NB4 (cell line): ENCODE data around the gene TCF4.

ENCODE experiments used
- DNase-seq: peaks from one replicate; pipeline ENCODE4 v3.0.0; 2010; ENCODE audit warnings: low read depth
- H3K4me3 ChIP-seq: one replicate; pipeline ENCODE4 v1.5.1; 2011; ENCODE audit warnings: mild to moderate bottlenecking, low read depth, low read length, moderate library complexity
- CTCF ChIP-seq: IDR thresholded peaks from one replicate; pipeline ENCODE4 v1.5.1; 2012; ENCODE audit warnings: low read depth, low read length
- MAX ChIP-seq: IDR thresholded peaks from 2 replicates; pipeline ENCODE4 v1.6.1; 2011; ENCODE audit warnings: low read depth, low read length
- MYC ChIP-seq: IDR thresholded peaks from 2 replicates; pipeline ENCODE4 v1.6.1; 2011; ENCODE audit warnings: low read depth, low read length
- POLR2A ChIP-seq: IDR thresholded peaks from 2 replicates; pipeline ENCODE4 v1.6.1; 2011; ENCODE audit warnings: mild to moderate bottlenecking; ENCODE audit not compliant: insufficient read length; ENCODE audit errors: extremely low read depth

TCF4 gene

GRCh38 chr18:55351980-55352714 is 235.8 kb downstream of the TCF4 start:
- TF ChIP-seq MYC (no peak), MAX (no peak), CTCF (no peak), POLR2A (no peak)
- DNase-seq, result no peak
- no peak overlapping the region for H3K4me3 ChIP-seq

- H3K4me3 ChIP-seq, result no peak overlapping the region
- no peak for TF ChIP-seq POLR2A
- no peak for TF ChIP-seq MAX
- no peak for TF ChIP-seq MYC
- TF ChIP-seq CTCF, result no peak
- no peak for DNase-seq
Observed at GRCh38 chr18:55351241-55351691, 236.7 kb downstream of the TCF4 start.

- no peak overlapping the region for H3K4me3 ChIP-seq
- TF ChIP-seq MYC (no peak), MAX (no peak), POLR2A (no peak), CTCF (no peak)
- DNase-seq, result no peak
Observed at GRCh38 chr18:55349685-55350084, 238.3 kb downstream of the TCF4 start.

- DNase-seq, result no peak
- no peak overlapping the region for H3K4me3 ChIP-seq
- no peak for TF ChIP-seq CTCF
- no peak for TF ChIP-seq MYC
- no peak for TF ChIP-seq MAX
- no peak for TF ChIP-seq POLR2A
Observed at GRCh38 chr18:55346961-55347740, 240.8 kb downstream of the TCF4 start.

GRCh38 chr18:55346387-55346786 is 241.6 kb downstream of the TCF4 start:
- no peak for TF ChIP-seq POLR2A
- H3K4me3 ChIP-seq, result no peak overlapping the region
- no peak for DNase-seq

GRCh38 chr18:55345103-55345950 is 242.7 kb downstream of the TCF4 start:
- no peak for TF ChIP-seq MAX
- DNase-seq, result no peak
- no peak overlapping the region for H3K4me3 ChIP-seq
